Esophagus muscularis mucosa (tissue), 3 donors: ENCODE data around the gene SDE2.
"Not testable (repeated sequence)": the region's sequence is repeated elsewhere in the genome, so short reads cannot be mapped to it uniquely, and the experiment has no call there.

ENCODE experiments used
- CTCF ChIP-seq, 3 experiments: fragments of 200-600 bp in 2 of 3; fragments of 450-650 bp in 1 of 3; sonication (generic) in 2 of 3; IDR thresholded peaks; one replicate each; pipeline ENCODE4 v1.5.1; 2017 to 2019; ENCODE audit warnings: antibody characterized with exemption in 3 of 3, mild to moderate bottlenecking in 2 of 3, moderate library complexity in 1 of 3
- POLR2AphosphoS5 ChIP-seq, 2 donors: sonication (generic); formaldehyde crosslinking; IDR thresholded peaks; one replicate each; pipeline ENCODE4 v1.6.1; 2017; ENCODE audit warnings: antibody characterized with exemption in 2 of 2

- TF ChIP-seq CTCF, POLR2AphosphoS5 (IDR thresholded peaks at IDR 0.05): not testable (repeated sequence)
These were observed 28.5 kb downstream of the SDE2 start for GRCh38 chr1:225970592-225971157.
